SW 1271 (cell line): ENCODE data around the gene MKKS.
A peak's percentile ranks its signal among the peaks of the same experiment; 100 is the strongest.

Experiments
- DNase-seq, 2 experiments: peaks; one replicate each; lab custom pipeline; 2025; lab: John Stamatoyannopoulos, UW

The MKKS gene

GRCh38 chr20:10433623-10434466, at the start of gene MKKS:
TSS of gene MKKS (minus strand) at chr20:10434222. CDS start at chr20:10413514, 20,708 bp downstream.
- peak; percentile 75 to 96 for DNase-seq

GRCh38 chr20:10483691-10484090, 49.7 kb upstream of the MKKS start:
- no peak for DNase-seq

- no peak for DNase-seq
These were observed 47.7 kb upstream of the MKKS start for GRCh38 chr20:10481676-10482075.

- DNase-seq: no peak
These were observed 44.9 kb upstream of the MKKS start for GRCh38 chr20:10478930-10479329.

- no peak for DNase-seq
These were observed 44.2 kb upstream of the MKKS start for GRCh38 chr20:10478205-10478604.

- no peak for DNase-seq
These were observed 42.3 kb upstream of the MKKS start for GRCh38 chr20:10476319-10476724.

GRCh38 chr20:10475225-10475624, 41.2 kb upstream of the MKKS start:
- DNase-seq: no peak

GRCh38 chr20:10474606-10475184, 40.7 kb upstream of the MKKS start:
- no peak for DNase-seq

GRCh38 chr20:10472871-10473270, 38.8 kb upstream of the MKKS start:
- DNase-seq: no peak

- no peak for DNase-seq
These were observed 36.3 kb upstream of the MKKS start for GRCh38 chr20:10470276-10470675.

- peak in 1 of 2 experiments; percentile 54 for DNase-seq
These were observed 35.6 kb upstream of the MKKS start for GRCh38 chr20:10469599-10469998.

GRCh38 chr20:10469056-10469455, 35.0 kb upstream of the MKKS start:
- DNase-seq: no peak

- no peak for DNase-seq
These were observed 34.4 kb upstream of the MKKS start for GRCh38 chr20:10468340-10468845.

GRCh38 chr20:10467681-10468339, 33.8 kb upstream of the MKKS start:
- no peak for DNase-seq

- DNase-seq: no peak
These were observed 32.8 kb upstream of the MKKS start for GRCh38 chr20:10466855-10467254.

- no peak for DNase-seq
These were observed 32.3 kb upstream of the MKKS start for GRCh38 chr20:10466325-10466724.

GRCh38 chr20:10465135-10465534, 31.1 kb upstream of the MKKS start:
- no peak for DNase-seq

- no peak for DNase-seq
These were observed 29.6 kb upstream of the MKKS start for GRCh38 chr20:10463622-10464021.

GRCh38 chr20:10462516-10462915, 28.5 kb upstream of the MKKS start:
- no peak for DNase-seq

GRCh38 chr20:10461495-10461894, 27.5 kb upstream of the MKKS start:
- DNase-seq: no peak

GRCh38 chr20:10454151-10454750, 20.2 kb upstream of the MKKS start:
- DNase-seq: no peak

GRCh38 chr20:10453241-10453640, 19.2 kb upstream of the MKKS start:
- no peak for DNase-seq
